ENCODE results near the gene LRRC9.
A peak's percentile ranks its signal among the peaks of the same experiment; 100 is the strongest.
"Not testable (repeated sequence)": the region's sequence is repeated elsewhere in the genome, so short reads cannot be mapped to it uniquely, and the experiment has no call there.

Gene LRRC9

DNA sequence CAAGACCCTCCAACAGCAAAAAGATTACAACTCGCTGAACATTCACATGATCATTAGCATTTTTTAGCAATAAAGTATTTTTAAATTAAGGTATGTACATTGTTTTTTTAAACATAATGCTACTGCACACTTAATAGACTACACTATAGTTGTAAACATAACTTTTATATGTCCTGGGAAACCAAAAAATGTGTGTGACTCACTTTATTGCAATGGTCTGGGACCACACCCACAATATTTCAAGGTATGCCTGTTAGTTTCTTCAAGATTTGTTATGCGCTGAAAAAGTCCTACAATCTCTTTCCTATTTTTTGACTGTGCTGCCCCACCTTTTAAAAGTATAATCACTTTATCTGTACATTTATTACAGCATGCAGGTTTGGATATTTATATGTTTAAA is 141.4 kb downstream of the LRRC9 start:
- no peak for DNase-seq (ENCODE audit: low read depth in 2 of 2)

DNA sequence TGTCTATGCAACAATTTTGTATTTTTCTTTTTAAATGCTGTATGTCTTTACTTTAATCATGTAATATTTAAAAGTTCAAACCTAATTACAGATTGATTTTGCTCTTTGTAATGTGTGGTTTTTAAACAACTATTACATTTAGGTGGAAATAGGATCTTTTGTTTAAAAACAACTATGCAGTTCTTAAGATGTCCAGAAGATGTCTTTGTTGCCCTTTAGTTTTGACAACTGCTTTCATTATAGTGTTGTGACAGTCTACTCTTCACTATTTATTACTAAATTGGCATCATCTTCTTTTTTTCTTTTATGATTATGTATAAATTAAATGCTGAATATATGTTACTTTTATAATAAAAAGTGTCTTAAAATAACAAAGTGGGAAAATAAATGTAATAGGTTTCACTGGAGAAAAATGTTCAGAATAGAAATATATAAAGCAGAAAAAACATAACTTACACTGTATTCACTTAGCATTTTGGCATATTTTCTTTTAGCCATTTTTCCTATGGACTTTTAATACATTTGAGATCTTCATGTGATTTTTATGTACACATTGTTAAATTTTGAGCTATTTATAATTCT is 144.6 kb downstream of the LRRC9 start:
- DNase-seq (ENCODE audit: low read depth in 2 of 2), result peak in 1 of 2 experiments; percentile 12

DNA sequence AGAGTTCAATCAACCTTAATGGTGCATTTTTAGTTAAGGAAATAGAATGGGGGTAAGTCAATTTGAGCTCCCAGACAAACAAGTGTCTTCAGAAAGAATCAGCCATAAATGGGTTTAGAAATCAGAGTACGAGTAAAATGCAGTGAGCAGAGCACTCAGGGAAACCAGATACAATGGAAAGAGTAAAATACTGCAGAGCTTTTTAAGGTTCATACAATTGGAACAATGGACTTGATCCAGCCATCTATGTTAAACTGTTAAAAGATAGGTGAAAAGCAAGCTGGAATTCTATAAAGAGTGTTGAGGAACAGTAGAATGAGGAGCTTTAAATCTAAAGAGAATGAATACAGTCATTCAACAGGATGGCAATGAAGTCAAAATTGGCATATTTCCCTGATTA is 147.9 kb downstream of the LRRC9 start:
- no peak for DNase-seq (ENCODE audit: low read depth in 2 of 2)

DNA sequence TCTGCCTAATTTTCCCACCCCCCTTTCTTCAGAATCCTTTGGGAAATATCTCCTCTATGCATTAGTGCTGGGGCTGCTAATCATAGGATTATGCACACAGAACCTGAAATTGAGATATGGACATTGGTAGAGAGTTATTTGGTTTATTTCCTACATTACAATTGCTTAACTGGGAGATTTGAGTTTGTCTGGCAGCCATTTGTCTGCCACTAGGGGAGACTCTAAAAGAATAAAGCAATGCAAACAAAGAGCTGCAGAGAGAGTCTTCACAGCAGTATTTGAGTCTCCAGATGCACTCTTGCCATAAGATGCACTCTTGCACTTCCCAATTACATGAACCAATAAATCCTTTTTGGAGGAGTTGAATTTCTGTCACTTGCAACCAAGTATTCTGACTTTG is 159.8 kb downstream of the LRRC9 start:
- no peak for DNase-seq (ENCODE audit: low read depth in 2 of 2)

DNA sequence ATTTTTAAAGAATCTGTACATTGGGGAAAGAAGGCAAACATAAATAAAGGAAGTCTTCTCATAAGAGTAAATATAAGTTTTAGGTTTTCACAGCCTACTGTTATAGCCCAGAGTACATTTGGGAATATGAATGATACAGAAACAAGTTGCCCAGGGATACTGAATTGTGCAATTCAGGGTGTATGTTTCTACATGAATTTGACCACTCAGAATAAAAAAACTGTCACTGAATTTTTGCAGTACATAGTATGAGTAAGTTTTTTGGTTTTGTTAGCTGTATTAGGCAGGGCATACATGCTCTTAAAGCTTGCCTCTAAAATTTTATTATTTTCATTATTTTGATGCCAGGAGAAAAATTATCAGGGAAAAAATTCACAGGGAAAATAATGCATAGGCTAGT is 165.1 kb downstream of the LRRC9 start:
- no peak for DNase-seq (ENCODE audit: low read depth in 2 of 2)

DNA sequence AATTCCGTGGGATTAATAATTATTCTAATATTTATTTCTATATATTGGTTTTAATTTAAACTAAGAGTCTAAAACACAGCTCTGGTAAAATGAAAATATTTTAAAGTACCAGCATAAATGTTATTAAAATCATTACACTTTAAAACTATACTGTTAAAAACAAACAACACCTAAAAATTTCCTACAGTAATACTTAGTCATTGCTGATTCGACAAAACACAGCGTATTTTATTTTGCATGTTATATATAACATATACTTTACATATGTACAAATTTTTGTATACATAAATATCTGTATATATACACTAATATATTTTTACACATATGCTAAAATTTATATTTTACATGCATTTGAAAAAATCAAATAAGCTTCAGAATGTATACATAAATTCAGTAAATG is 165.7 kb downstream of the LRRC9 start:
- DNase-seq (ENCODE audit: low read depth in 2 of 2), result no peak

DNA sequence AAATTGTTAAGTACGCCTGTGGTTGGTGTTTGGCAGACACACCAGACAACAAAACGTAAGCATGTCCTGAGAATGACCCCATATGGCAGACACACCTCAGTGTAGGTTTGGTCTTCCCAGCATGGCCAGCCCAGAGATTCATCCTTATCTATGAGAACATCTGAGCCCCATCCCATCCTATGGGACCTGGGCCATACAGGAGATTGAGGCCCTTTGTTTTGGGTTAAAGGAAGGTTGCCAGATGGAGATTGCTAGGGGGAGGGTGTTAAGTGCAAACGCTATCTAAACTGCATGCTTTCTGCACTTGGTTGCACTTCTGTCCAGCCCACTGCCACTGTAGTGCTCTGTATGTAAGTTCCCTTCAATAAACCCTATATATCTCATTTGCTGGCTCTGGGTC is 167.7 kb downstream of the LRRC9 start:
- DNase-seq (ENCODE audit: low read depth in 2 of 2), result no peak

DNA sequence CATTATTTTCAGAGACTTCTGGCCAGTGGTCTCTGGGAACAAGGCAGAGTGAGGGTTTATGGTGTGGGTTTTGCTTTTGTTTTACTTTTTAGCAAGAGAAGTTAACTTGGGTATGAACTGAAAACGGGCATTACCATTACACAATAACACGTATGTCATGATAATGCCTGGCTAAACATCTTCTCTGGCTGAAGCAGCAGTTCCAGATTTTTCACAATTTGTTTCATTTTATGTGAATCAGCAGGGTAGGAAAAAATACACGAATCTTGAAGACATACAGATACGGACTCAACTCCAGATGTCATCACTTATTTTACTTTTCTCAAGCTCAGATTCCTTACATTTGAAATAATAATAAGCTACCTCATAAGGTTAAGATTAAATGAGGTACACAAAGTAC is 169.3 kb downstream of the LRRC9 start:
- no peak for DNase-seq (ENCODE audit: low read depth in 2 of 2)

DNA sequence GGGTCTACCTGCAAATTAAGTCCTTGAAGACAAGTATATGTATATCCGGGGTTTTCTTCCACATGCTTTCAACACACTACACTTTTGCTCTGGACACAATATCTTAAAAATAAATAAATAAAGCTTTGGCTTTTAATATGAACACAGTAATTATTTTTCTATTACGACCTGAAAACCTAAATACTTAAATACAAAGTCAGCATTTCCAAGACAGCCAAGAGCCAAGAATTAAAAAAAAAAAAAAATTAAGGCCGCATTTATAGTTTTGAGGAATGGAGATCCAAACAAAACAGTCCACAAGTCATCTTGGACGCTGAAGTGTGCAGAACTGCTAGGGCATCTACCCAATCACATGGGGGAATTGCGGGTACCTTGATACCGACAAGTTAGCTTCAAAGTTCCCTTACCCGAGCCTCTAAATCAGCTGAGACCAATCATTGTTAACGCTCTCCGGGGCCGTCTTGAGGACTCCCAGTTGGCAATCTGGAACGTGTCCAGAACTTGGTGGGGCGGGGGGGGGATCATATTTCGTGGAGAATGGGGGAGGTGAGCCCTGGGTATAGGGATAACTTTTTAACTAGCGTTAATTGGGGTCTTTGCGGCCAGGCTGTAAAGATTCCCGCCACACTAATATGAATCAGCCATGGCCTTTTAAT is 171.0 kb downstream of the LRRC9 start:
- DNase-seq (ENCODE audit: low read depth in 2 of 2), result peak; percentile 60

DNA sequence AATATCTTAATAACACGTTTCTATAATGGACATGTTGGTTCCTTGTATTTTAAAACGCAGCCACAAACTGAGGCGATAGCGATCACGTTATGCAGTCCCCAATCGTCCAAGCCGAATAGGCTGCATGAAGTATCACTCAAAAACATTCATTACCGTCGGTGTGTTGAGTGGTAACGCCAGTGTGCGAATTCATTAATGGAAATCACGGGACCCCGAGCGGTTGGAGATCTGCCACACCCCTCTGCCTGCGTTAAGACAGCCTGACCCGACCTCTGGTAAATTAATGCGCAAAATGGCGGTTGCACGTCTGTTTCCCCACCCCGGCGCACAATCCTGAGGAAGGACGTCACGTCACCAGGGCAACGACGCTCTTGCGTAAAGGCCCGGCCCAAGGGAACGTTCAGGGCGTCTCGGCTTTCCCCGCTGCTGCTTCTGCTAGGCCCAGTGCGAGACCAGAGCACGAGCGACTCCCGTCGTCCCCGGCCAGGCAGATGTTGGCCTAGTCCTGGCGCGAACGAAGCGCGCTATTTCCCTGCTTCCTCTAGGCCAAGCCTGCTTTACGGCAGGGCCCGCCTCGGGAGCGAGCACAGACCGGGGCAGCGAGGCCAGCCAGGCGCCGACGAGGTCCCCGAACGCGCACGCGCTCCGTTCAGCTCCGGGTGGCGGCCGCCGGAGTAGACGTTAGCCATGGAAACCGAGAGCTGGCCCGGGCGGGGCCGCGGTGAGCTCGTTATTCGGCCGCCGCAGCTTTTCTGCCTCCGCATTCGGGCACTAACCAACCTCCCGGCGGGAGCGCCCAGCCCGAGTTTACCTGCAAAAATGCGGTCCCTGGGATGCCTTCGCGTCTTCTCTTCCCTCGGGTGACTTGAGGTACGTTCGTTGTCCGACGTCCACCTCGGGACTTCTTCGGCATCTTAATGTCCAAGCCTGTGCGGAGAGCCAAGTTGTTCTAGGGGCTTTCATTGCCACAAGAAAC is 171.9 kb downstream of the LRRC9 start, which contains the start of gene PCNX4:
TSS of gene PCNX4 (plus strand) at position 374 of the 976 bp plus-strand sequence. CDS start 15,716 bp downstream, outside the sequence.
- peak; percentile 98 for DNase-seq (ENCODE audit: low read depth in 2 of 2)

DNA sequence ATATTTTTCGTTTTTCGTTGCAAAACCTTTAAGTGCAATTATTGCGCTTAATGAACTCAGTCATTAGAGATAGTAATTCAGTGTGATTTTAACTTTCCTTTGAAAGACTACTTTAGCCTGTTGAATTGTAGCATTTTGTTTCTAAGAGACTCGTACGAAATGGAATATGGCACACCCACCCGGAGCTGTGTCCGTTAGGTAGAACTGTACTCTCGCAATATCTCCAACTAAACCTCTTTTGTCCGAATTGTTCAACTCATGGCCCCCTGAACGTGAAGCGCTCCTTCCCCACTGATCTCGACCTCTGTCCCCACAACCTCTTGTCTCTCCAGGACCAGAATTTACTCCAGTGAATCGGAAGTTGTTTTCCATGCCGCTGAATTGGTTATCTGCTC is 172.6 kb downstream of the LRRC9 start:
- DNase-seq (ENCODE audit: low read depth in 2 of 2), result no peak

DNA sequence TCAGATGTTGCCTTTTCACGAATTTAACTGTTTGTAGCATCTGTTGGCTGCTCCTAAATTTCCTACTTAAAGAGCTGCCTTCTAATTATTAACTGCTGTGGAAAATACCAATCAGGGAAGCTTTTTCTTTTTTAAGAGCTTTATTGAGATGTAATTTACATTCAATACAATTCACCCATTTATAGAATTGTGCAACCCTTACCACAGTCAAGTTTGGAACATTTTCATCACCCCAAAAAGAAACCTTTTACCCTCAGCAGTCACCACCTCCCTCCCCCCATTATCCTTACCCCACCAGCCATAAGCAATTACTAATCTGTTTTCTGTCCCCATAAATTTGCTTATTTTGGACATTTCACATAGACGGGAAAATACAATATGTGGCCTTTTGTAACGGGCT is 173.1 kb downstream of the LRRC9 start:
- DNase-seq (ENCODE audit: low read depth in 2 of 2), result no peak

DNA sequence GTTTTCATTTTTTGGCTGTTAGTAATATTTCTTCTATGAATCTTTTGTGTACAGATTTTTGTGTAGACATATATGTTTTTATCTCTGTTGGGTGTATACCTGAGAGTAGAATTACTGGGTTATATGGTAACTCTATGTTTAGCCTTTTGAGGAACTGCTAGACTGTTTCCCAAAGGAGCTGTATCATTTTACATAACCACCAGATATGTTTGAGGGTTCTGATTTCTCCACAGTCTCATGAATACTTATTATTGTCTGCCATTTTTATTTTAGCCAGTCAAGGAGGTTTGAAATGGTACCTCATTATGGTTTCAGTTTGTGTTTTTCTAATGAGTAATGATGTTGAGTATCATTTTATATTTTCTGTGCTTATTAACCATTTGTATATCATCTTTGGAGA is 173.7 kb downstream of the LRRC9 start:
- no peak for DNase-seq (ENCODE audit: low read depth in 2 of 2)

DNA sequence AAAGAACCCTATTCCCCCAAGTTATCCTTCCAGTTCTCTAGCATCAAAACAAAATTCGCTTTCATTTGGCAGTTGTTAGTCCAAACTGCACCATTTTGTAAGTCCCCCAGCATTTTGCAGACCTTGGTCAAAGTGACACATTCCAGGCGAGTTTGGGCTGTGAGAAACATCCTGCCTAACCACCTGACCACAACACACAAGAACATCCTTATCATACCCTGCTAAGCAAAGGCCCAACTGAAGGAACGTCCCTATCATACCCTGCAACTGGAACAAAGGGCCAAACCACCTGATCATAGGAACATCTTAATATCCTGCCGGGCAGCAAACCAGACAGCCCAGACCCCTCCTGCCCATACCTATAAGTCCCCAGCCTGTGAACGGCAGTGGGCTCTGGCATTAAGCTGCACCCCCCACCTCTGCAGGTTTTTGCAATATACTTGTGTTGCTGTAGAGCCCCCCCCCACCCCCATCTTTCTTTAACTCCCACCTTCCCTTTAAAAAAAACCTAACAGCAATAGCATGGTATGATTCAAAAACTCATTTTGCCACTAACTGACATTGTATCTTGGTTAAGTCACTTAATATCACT is 174.5 kb downstream of the LRRC9 start:
- DNase-seq (ENCODE audit: low read depth in 2 of 2), result no peak

DNA sequence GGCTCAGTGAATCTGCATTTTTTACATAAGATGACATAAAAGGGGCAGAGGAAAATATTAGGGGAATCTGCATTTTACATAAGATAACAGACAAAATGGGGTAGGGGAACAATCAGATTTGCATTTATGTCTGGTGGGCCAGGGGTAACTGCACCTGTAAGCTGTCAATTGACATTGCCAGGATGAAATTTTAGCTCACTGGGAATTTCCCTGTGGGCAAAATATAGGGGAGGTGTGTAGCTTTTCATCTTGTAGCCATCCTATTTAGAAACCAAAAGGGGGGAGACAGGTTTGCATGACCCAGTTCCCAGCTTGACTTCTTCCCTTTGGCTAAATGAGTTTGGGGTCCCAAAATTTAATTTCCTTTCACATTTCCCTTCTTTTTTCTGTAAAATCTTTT is 175.3 kb downstream of the LRRC9 start:
- DNase-seq (ENCODE audit: low read depth in 2 of 2), result no peak

DNA sequence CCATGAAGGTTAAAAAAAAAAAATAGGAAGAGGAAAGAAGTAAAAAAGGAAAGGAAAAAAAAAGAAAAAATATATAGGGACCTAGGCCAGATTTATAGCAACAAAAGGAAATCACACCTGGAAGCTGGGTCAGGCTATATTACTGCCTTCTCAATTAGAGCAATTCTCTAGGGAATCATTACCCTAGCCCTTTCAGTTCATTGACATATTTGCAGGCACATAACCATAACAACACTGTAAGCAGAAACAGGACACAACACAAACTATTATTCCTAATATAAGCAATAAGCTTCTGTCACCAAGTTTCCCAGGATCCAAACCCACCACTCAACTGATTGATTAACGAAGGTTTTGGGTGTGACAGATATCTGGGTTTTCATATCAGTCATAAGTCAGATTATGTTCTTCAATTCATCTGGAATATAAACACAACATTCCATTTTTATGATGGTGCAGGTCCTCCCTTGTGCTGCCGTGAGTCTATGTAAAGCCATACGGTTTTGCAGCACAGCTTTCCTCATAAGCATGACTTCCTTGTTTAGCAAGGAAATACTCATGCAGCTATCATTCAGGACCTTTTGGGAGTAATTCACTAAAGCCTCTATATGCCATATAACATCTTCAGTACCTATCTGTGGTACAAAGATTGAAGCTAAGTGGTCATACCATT is 176.0 kb downstream of the LRRC9 start:
- DNase-seq (ENCODE audit: low read depth in 2 of 2), result peak in 1 of 2 experiments; percentile 35

DNA sequence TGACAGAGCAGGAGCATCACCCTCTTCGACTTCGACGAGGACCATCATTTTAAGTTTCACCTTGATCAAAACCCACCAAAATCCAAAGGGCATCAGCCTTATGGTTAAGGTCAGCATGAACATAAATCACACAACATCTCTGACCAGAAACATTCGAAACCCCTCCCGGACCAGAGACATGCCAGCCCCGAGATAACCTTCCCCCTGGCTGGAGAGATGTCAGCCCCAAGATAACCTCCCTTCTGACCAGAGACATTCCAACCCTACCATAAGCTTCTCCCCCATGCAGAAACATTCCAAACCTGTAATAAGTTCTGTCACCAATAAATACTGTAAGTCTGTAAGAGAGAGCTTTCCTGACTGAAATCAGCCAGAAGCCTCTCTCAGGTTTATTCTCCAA is 178.0 kb downstream of the LRRC9 start:
- no peak for DNase-seq (ENCODE audit: low read depth in 2 of 2)

DNA sequence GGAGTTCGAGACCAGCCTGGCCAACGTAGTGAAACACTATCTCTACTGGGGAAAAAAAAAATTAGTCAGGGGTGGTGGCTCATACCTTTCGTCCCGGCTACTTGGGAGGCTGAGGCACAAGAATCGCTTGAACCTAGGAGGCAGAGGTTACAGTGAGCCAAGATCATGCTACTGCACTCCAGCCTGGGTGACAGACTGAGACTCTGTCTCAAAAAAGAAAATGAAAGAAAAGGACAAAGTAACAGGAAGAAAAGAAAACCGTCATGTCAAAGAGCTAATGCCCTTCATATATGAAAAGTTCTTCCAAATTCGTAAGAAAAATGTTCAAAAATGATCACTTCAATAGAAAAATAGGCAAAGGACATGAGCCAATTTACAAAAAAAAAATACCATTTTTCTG is 179.9 kb downstream of the LRRC9 start:
- DNase-seq (ENCODE audit: low read depth in 2 of 2), result not testable (repeated sequence)

DNA sequence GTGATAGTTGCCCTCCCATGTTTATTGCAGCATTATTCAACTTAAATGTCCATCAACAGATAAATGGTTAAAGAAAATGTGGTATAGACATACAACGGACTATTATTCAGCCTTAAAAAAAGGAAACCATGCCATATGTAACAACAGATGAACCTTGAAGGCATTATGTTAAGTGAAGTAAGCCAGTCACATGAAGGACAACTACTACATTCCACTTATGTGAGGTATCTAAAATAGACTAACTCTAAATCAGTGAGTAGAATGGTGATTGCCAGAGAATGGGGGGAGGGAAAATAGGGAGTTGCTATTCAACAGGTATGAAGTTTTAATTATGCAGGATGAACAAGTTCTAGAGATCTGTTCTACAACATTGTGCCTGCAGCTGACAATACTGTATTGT is 181.8 kb downstream of the LRRC9 start:
- no peak for DNase-seq (ENCODE audit: low read depth in 2 of 2)

DNA sequence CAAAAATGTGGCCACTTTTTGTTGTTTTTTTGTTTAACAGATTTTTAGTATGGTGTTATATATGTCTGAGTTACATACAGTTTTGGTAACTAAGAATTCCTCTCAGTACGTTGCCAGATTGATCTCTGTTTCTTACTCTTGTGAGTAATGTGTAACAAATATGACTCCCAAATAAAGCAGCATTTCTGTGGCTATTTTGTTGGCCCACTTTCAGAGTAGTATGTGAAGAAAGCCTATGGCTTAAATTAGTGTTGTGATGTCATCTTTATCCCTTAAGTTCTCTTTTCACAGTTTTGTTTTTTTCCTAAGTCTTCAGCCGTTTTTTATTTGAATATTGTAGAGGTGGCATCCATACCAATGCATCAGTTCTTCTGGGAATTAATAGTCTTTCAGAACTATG is 182.4 kb downstream of the LRRC9 start:
- peak; percentile 90 to 92 for DNase-seq (ENCODE audit: low read depth in 2 of 2)

DNA sequence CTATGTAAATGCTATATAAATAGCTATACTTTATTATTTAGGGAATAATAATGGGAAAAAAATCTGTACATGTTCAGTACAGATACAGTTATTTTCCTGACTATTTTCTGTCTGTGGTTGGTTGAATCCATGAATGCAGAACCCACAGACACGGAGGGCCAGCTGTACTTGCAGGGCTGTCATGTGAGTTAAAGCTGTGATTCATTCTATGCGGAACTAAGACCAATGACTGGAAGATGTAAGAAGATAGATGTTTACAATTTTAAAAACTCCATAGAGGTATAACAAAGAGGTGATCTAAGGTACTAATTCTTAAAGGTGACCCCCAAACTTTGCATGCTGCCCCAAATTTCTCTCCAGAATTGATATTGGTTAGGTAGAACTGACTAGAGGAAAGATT is 186.4 kb downstream of the LRRC9 start:
- no peak for DNase-seq (ENCODE audit: low read depth in 2 of 2)

DNA sequence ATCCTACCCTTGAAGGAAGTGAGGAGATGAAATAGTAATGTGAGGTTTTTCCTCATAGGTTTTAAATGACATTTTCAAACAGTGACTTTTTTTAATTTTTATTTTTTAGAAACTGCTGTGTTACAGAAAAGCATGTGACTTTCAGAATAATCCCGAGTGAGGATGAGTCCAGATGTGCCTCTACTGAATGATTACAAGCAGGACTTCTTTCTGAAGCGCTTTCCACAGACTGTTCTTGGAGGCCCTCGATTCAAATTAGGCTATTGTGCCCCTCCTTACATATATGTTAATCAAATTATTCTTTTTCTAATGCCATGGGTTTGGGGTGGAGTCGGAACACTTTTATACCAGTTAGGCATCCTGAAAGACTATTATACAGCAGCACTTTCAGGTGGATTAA is 187.5 kb downstream of the LRRC9 start:
- DNase-seq (ENCODE audit: low read depth in 2 of 2), result no peak
